Kidney epithelial cell (primary cell): ENCODE measurements around the gene IBTK. TPM values are rescaled to one million over a fixed set of nuclear protein-coding genes. Genes with fewer than 3 reads are reported as not detected.

Source experiments
- DNase-seq: peaks from one replicate; pipeline ENCODE4 v3.0.0-alpha.2; 2010; ENCODE audit warnings: low read depth
- H3K27me3 ChIP-seq: 2 replicates; pipeline ENCODE4 v1.6.0; 2011; ENCODE audit warnings: low read length; ENCODE audit not compliant: control insufficient read depth, insufficient read depth
- H3K36me3 ChIP-seq: 2 replicates; pipeline ENCODE4 v1.5.1; 2011; ENCODE audit warnings: low read length; ENCODE audit not compliant: control insufficient read depth, insufficient read depth
- H3K4me3 ChIP-seq: 2 replicates; pipeline ENCODE4 v1.5.1; 2011; ENCODE audit warnings: low read depth, mild to moderate bottlenecking, control low read depth, low read length
- CTCF ChIP-seq: IDR thresholded peaks from 2 replicates; pipeline ENCODE4 v1.5.1; 2011; ENCODE audit warnings: mild to moderate bottlenecking, moderate library complexity, low read length, control low read depth, inconsistent platforms; ENCODE audit not compliant: insufficient read depth, poor library complexity, severe bottlenecking
- total RNA-seq: library from RNA; depleted of rRNA; stranded (reverse); fragments of >200 nt; gene quantifications from 2 replicates; pipeline ENCODE4 v1.2.3, GENCODE V29; 2015

Gene IBTK
- total RNA-seq, 1 donor from 2014 or later, result 42.6 TPM

- DNase-seq, result peak; percentile 91
- Histone ChIP-seq H3K4me3 (peak overlapping the region; percentile 58), H3K36me3 (no peaks in the 10 kb centered on the region), H3K27me3 (no peaks in the 10 kb centered on the region)
- TF ChIP-seq CTCF, result no peak
Measured at GRCh38 chr6:82248273-82248735, 760 bp upstream of the IBTK start.

DNA sequence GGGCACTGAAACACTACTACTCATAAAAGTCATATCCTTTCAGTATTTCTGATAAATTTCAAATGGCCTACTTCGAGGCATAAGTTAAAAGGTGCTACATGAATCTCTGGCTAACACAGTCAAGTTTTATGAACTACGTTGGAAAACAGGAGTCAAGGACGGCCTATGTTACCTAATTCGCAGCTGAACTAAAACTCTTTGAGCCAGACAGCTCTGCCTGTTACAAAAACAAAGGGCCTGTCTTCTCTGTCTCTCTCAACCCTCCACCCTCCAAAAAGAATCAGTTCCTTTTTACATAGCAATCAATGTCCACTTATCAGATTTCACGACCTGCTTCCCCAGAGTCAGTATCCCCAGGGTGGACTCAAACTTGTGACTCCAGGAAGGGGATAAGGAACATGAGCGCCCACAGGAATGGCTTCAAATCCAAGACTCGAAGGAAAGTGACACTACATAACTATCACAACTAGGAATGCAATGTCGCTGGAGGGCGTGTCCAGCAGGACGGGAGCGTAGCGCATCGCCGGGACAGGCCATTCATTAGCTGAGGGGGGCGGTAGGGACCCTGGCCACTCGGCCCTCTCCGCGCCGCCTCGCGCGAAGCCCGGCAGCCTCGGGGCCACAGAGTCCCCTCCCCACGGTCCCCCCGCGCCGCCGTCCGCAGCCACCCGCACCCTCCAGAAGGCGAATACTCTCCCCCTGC lies 591 bp downstream of the IBTK start:
- peak; percentile 9 for DNase-seq
- no peak for TF ChIP-seq CTCF
- Histone ChIP-seq H3K36me3 (no peaks in the 10 kb centered on the region), H3K4me3 (peak overlapping the region; percentile 58), H3K27me3 (no peaks in the 10 kb centered on the region)

DNA sequence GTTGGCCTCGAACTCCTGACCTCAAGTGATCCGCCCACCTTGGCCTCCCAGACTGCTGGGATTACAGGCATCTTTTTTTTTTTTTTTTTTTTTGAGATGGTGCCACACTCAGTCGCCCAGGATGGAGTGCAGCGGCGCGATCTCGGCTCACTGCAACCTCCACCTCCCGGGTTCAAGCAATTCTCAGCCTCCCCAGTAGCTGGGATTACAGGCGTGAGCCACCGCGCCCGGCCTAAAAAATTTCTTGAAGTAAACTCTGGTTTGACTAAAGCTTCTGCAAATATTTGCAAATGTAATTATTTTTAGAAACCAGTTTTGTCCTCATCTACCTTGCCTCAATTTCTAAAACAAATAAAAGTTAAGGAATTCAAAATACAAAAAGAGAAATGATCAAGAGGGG lies 1.2 kb downstream of the IBTK start:
- TF ChIP-seq CTCF, result no peak
- Histone ChIP-seq H3K4me3 (peak overlapping the region; percentile 58), H3K36me3 (no peaks in the 10 kb centered on the region), H3K27me3 (no peaks in the 10 kb centered on the region)
- no peak for DNase-seq

DNA sequence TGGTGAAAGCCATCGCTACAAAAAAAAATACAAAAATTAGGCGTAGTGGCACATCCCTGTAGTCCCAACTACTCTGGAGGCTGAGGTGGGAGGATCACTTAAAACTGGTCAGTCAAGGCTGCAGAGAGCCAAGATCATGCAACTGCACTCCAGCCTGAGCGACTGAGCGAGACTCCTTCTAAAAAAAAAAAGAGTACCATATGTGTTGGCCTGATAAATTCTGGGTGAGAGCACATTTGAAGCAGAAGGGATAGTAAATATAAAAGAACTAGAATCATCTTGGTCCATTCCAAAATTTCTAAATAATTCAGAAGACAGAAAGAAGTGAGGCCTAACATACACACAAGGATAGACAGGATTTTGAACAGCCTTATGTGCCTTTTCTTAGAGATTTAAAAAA lies 2.2 kb downstream of the IBTK start:
- Histone ChIP-seq H3K27me3 (no peaks in the 10 kb centered on the region), H3K36me3 (no peaks in the 10 kb centered on the region), H3K4me3 (no peak overlapping the region)
- no peak for DNase-seq
- no peak for TF ChIP-seq CTCF

- Histone ChIP-seq H3K27me3 (no peaks in the 10 kb centered on the region), H3K36me3 (no peaks in the 10 kb centered on the region), H3K4me3 (no peak overlapping the region)
- TF ChIP-seq CTCF, result no peak
- no peak for DNase-seq
Measured at GRCh38 chr6:82243884-82244283, 3.7 kb downstream of the IBTK start.

DNA sequence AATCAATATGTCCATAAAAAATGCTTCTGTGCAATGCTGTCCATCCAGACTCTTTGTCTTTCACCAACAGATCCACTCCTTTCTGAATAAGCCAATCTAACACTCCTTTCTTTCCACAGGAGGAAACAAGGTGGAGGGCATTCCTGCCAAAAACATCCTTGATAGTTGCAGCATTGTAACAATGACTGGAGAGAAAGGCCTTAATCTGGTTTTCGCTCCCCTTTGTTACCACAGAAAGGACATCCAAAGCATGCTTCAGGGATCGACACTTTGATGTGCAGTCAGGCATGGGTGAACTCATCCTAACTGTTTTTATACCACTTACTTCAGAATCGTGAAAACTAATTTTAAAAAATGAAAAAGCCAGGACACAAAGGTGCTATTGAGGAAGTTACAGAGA lies 7.4 kb downstream of the IBTK start:
- no peak for DNase-seq
- Histone ChIP-seq H3K27me3 (no peaks in the 10 kb centered on the region), H3K4me3 (no peak overlapping the region), H3K36me3 (no peaks in the 10 kb centered on the region)
- no peak for TF ChIP-seq CTCF
